Esophagus squamous epithelium (tissue), 5 donors: ENCODE results near the gene PRKAR2B. TPM values are rescaled to one million over a fixed set of nuclear protein-coding genes. Genes with fewer than 3 reads are reported as not detected.
"Not testable (repeated sequence)": the region's sequence is repeated elsewhere in the genome, so short reads cannot be mapped to it uniquely, and the experiment has no call there.

Experiments used
- DNase-seq: peaks from one replicate; lab custom pipeline; 2025; lab: John Stamatoyannopoulos, UW
- H3K27ac ChIP-seq, 4 donors: fragments of 200-600 bp; sonication (generic); one replicate each; pipeline ENCODE4 v1.5.1; 2016 to 2019; ENCODE audit warnings: mild to moderate bottlenecking in 1 of 4
- H3K27me3 ChIP-seq, 4 donors: fragments of 200-600 bp; sonication (generic); 1 replicate in 3 of 4; 2 replicates in 1 of 4; pipeline versions ENCODE4 v1.5.1 to v1.6.0; 2017 to 2021; ENCODE audit warnings: antibody characterized with exemption in 1 of 4
- H3K36me3 ChIP-seq, 3 donors: fragments of 200-600 bp; sonication (generic); one replicate each; pipeline ENCODE4 v1.5.1; 2016 to 2019
- H3K4me1 ChIP-seq, 3 donors: fragments of 200-600 bp; sonication (generic); one replicate each; pipeline ENCODE4 v1.5.1; 2017 to 2019
- H3K4me3 ChIP-seq, 4 donors: fragments of 200-600 bp; sonication (generic); 1 replicate in 3 of 4; 2 replicates in 1 of 4; pipeline ENCODE4 v1.5.1; 2016 to 2019; ENCODE audit warnings: mild to moderate bottlenecking in 2 of 4, moderate library complexity in 1 of 4
- H3K9me3 ChIP-seq, 3 donors: fragments of 200-600 bp; sonication (generic); one replicate each; pipeline ENCODE4 v1.5.1; 2016 to 2019
- POLR2A ChIP-seq, 4 donors: fragments of 450-650 bp; IDR thresholded peaks; one replicate each; pipeline ENCODE4 v1.6.1; 2017; ENCODE audit warnings: antibody characterized with exemption in 4 of 4, mild to moderate bottlenecking in 4 of 4, moderate library complexity in 3 of 4
- WGBS, 2 donors: methylation state at CpG; one replicate each; pipeline ENCODE4 v1.1.5; 2018; 5-methylcytosine and 5-hydroxymethylcytosine counted together
- intact Hi-C: fragments of 100-400 bp; cut with DNase I; formaldehyde crosslinking; loops from one replicate; pipeline ENCODE4 v1.15.0; 2022
- total RNA-seq, 4 donors: library from RNA; depleted of rRNA; stranded (reverse); fragments of >200 nt; gene quantifications; one replicate each; pipeline ENCODE4 v1.1.0, GENCODE V29; 2016
- TF ChIP-seq, protein P1 (sequence below), 6 experiments: fragments of 450-650 bp in 4 of 6; fragments of 200-600 bp in 2 of 6; sonication (generic) in 2 of 6; IDR thresholded peaks; one replicate each; pipeline ENCODE4 v1.5.1; 2016 to 2019; ENCODE audit warnings: antibody characterized with exemption in 6 of 6, mild to moderate bottlenecking in 4 of 6, moderate library complexity in 4 of 6
- donor health status: DM: yes; HTN: yes; CAD: no.

Gene PRKAR2B
- total RNA-seq, 4 donors from 2014 or later, result 1.1 to 23.1 (median 4.2) TPM

DNA sequence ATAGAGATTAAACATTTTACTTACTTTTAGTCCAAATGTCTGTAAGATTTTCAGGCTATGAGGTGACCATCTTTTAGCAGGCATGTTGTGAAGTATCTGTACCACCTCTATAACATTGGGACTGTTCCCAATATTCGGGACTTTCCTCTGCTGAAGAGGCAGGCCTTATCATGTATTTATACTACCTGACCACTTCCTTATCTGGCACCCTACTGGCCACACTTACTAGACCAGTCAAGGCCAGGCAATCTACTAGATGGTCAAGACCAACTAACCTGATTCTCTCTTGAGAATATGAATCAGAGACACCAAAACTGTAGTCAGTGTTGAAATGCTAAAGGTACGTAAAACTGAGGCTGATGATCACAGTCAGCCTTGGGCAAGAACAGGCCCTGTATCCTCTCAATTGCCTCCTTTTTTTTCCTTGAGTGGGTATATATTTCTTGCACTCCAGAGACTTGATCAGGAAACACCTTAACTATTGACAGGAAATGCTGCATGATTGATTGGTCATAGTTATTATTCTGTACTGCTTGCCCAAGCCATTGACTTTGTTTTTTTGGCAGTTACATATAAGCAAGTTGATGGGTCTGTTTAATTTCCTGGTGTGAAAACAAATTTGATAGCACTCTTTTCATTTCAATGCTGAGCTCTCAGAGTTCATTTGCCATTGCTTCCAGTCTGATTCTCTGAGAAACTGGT lies 5.2 kb upstream of the PRKAR2B start:
- 69 to 73% methylated on average over 2 of the region's 2 CpGs for WGBS, 2 donors
- no peak for TF ChIP-seq POLR2A (IDR thresholded peaks at IDR 0.05)
- TF ChIP-seq, protein P1, sequence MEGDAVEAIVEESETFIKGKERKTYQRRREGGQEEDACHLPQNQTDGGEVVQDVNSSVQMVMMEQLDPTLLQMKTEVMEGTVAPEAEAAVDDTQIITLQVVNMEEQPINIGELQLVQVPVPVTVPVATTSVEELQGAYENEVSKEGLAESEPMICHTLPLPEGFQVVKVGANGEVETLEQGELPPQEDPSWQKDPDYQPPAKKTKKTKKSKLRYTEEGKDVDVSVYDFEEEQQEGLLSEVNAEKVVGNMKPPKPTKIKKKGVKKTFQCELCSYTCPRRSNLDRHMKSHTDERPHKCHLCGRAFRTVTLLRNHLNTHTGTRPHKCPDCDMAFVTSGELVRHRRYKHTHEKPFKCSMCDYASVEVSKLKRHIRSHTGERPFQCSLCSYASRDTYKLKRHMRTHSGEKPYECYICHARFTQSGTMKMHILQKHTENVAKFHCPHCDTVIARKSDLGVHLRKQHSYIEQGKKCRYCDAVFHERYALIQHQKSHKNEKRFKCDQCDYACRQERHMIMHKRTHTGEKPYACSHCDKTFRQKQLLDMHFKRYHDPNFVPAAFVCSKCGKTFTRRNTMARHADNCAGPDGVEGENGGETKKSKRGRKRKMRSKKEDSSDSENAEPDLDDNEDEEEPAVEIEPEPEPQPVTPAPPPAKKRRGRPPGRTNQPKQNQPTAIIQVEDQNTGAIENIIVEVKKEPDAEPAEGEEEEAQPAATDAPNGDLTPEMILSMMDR (IDR thresholded peaks at IDR 0.05), result no peak
- no peaks in the 10 kb centered on the region for H3K36me3 ChIP-seq
- no peaks in the 10 kb centered on the region for H3K27me3 ChIP-seq
- no peak overlapping the region for H3K27ac ChIP-seq
- DNase-seq, result no peak
- H3K4me1 ChIP-seq, result peaks cover 0 to 5% (median 0%) of the 10 kb centered on the region in 3 donors
- H3K9me3 ChIP-seq, result no peaks in the 10 kb centered on the region
- intact Hi-C loops, result no loop called here
- H3K4me3 ChIP-seq, result no peak overlapping the region

DNA sequence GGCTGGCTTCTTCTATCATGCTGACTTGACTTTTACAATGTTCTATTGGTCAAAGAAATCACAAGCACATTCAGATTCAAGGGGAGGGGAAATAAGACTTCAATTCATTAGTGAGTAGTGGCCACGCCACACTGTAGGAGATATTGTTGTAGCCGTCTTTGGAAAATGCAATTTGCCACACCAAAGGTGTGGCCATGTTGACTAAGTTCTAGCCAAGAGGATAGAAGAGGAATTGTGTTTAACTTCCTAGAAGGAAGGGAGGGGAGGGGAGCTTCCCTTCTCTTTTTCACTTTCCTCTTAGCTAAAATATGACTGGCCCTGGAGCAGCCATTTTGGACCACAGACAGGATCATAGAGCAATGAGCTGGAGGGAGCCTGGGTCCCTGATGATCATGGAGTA lies 3.4 kb upstream of the PRKAR2B start:
- no peak for TF ChIP-seq POLR2A (IDR thresholded peaks at IDR 0.05)
- TF ChIP-seq, protein P1 (IDR thresholded peaks at IDR 0.05), result no peak
- H3K27me3 ChIP-seq, result peaks cover 0 to 12% (median 0%) of the 10 kb centered on the region in 4 donors
- peaks cover 8 to 20% (median 11%) of the 10 kb centered on the region in 3 donors for H3K4me1 ChIP-seq
- H3K27ac ChIP-seq, result no peak overlapping the region
- H3K4me3 ChIP-seq, result no peak overlapping the region
- no peaks in the 10 kb centered on the region for H3K36me3 ChIP-seq
- H3K9me3 ChIP-seq, result no peaks in the 10 kb centered on the region
- no peak for DNase-seq
- intact Hi-C loops, result no loop called here
- 78 to 81% methylated on average over 2 of the region's 2 CpGs for WGBS, 2 donors

DNA sequence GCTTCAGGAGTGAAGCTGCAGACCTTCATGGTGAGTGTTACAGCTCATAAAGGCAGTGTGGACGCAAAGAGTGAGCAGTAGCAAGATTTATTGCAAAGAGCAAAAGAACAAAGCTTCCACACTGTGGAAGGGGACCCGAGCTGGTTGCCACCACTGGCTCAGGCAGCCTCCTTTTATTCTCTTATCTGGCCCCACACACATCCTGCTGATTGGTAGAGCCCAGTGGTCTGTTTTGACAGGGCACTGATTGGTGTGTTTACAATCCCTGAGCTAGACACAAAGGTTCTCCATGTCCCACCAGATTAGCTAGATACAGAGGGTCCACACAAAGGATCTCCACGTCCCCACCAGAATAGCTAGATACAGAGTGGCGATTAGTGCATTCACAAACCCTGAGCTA lies 2.7 kb upstream of the PRKAR2B start:
- WGBS, 2 donors, result 80 to 81% methylated on average over 2 of the region's 4 CpGs
- H3K36me3 ChIP-seq, DNase-seq, H3K4me3 ChIP-seq, intact Hi-C loops, H3K27ac ChIP-seq, H3K9me3 ChIP-seq: not testable (repeated sequence)
- H3K27me3 ChIP-seq, result peaks cover 0 to 18% (median 2%) of the 10 kb centered on the region in 4 donors
- H3K4me1 ChIP-seq, result peaks cover 9 to 26% (median 11%) of the 10 kb centered on the region in 3 donors

DNA sequence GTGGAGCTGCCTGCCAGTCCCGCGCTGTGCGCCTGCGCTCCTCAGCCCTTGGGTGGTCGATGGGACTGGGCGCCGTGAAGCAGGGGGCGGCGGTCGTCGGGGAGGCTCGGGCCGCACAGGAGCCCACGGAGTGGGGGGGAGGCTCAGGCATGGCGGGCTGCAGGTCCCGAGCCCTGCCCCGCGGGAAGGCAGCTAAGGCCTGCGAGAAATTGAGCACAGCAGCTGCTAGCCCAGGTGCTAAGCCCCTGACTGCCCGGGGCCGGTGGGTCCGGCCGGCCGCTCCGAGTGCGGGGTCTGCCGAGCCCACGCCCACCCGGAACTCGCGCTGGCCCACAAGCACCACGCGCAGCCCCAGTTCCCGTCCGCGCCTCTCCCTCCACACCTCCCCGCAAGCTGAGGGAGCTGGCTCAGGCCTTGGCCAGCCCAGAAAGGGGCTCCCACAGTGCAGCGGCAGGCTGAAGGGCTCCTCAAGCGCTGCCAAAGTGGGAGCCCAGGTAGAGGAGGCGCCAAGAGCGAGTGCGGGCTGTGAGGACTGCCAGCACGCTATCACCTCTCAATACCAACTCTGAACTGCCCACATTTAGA lies 2.1 kb upstream of the PRKAR2B start:
- H3K27ac ChIP-seq, intact Hi-C loops, H3K36me3 ChIP-seq, DNase-seq, H3K9me3 ChIP-seq, H3K4me3 ChIP-seq: not testable (repeated sequence)
- H3K27me3 ChIP-seq, result peaks cover 0 to 25% (median 2%) of the 10 kb centered on the region in 4 donors
- H3K4me1 ChIP-seq, result peaks cover 9 to 33% (median 11%) of the 10 kb centered on the region in 3 donors
- WGBS, 2 donors, result 100% methylated on average over 1 to 4 of the region's 43 CpGs

DNA sequence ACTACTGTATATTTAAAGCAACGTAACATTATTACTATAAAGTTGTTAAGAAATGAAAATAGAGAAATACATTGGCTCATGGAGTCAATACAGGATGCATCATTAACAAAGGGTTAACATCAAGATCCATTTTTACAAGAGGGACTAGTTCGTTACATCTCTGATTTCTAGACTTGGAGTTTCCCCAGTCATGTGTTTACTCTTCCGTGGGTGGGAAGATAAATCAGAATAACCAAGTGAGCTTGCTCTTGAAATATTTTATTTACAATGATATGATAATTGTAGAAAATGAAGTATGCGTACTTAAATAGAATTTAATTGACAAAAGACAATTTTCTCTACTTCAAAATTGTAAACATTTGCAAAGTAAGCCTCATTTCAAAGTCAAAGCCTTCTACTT lies 1.0 kb upstream of the PRKAR2B start:
- H3K36me3 ChIP-seq, result no peaks in the 10 kb centered on the region
- TF ChIP-seq POLR2A (IDR thresholded peaks at IDR 0.05), result no peak
- TF ChIP-seq, protein P1 (IDR thresholded peaks at IDR 0.05), result no peak
- intact Hi-C loops, result no loop called here
- WGBS, 2 donors, result 55 to 56% methylated on average over 4 of the region's 4 CpGs
- no peak overlapping the region for H3K4me3 ChIP-seq
- peak overlapping the region in 3 of 4 donors; percentile 70 to 91 (median 87) for H3K27ac ChIP-seq
- H3K27me3 ChIP-seq, result peaks cover 0 to 32% (median 2%) of the 10 kb centered on the region in 4 donors
- DNase-seq, result no peak
- peaks cover 9 to 34% (median 11%) of the 10 kb centered on the region in 3 donors for H3K4me1 ChIP-seq
- no peaks in the 10 kb centered on the region for H3K9me3 ChIP-seq

DNA sequence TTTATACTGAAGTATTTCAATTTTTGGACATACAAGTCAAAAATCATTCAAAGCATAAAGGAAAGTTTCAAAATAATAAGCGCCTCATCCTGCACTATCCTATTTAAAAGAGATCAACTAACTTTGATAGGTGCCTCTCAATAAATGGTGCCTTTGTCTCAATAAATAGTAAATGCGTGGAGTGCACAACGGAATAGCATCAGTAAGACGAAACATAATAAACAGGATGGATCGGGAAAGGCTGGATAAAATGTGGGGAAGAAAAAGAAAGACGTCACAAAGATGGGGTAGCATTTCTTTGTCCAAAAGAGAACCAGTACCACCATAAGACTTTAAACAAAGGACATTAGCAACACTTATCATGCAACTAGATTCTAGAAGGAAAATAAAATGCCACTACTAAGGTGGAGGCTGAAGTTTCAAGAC lies 571 bp upstream of the PRKAR2B start:
- Histone ChIP-seq H3K9me3 (no peaks in the 10 kb centered on the region), H3K27me3 (peaks cover 0 to 32% (median 2%) of the 10 kb centered on the region in 4 donors), H3K36me3 (no peaks in the 10 kb centered on the region), H3K4me3 (peak overlapping the region; percentile 43 to 84 (median 68)), H3K4me1 (peaks cover 9 to 34% (median 11%) of the 10 kb centered on the region in 3 donors), H3K27ac (peak overlapping the region; percentile 39 to 91 (median 78))
- intact Hi-C loops, result no loop called here
- no peak for DNase-seq
- no peak for TF ChIP-seq POLR2A (IDR thresholded peaks at IDR 0.05)
- TF ChIP-seq, protein P1 (IDR thresholded peaks at IDR 0.05), result no peak
- 17 to 25% methylated on average over 6 of the region's 6 CpGs for WGBS, 2 donors
